ENCODE measurements around the gene GARIN5A.

- TF ChIP-seq, protein P1, sequence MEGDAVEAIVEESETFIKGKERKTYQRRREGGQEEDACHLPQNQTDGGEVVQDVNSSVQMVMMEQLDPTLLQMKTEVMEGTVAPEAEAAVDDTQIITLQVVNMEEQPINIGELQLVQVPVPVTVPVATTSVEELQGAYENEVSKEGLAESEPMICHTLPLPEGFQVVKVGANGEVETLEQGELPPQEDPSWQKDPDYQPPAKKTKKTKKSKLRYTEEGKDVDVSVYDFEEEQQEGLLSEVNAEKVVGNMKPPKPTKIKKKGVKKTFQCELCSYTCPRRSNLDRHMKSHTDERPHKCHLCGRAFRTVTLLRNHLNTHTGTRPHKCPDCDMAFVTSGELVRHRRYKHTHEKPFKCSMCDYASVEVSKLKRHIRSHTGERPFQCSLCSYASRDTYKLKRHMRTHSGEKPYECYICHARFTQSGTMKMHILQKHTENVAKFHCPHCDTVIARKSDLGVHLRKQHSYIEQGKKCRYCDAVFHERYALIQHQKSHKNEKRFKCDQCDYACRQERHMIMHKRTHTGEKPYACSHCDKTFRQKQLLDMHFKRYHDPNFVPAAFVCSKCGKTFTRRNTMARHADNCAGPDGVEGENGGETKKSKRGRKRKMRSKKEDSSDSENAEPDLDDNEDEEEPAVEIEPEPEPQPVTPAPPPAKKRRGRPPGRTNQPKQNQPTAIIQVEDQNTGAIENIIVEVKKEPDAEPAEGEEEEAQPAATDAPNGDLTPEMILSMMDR (IDR thresholded peaks at IDR 0.05) = no peak
- no peak for TF ChIP-seq POLR2A (IDR thresholded peaks at IDR 0.05)
These were observed 225 bp upstream of the GARIN5A start for GRCh38 chr19:50476907-50477238.
